NCI-H1092 (cell line): Measurements from ENCODE around the gene PHACTR3.

Experiments
- DNase-seq: peaks from one replicate; lab custom pipeline; 2025; lab: John Stamatoyannopoulos, UW

PHACTR3 gene

DNA sequence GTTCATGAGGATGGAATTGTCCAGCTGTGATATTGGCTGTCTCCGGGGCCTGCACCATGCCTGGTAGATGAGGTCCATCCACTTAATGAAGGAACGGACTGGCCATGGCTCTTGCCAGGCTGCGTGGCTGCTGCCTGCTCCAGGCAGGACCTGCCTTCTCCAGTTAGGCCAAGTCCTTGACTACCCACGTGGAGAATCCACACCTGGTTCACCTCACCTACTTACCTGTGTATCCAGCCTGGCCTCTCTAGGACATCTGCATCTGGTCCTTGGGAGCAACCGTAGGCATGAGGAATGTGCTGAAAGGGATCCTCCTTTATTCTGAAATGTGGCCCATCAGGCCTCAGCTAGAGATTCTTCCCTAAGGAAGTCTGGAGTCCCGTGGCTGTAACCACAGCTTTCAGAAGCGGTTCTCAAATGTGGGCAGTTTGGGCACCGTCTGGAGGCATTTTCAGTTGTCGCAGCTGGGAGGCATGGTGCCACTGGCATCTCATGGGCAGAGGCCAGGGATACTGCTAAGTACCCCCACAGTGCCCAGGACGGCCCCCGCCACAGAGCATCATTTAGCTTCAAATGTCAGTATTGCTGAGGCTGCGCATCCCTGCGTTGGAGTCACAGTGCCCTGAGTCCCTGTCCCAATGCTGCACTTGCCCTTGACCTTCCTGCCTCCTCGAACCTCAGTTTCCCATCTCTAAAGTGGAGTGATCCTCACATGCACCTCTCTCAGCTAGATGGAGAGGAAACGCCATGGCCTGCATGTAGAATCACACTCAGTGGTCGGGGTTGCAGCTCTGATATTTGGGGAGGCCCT is 67.5 kb downstream of the PHACTR3 start:
- DNase-seq = no peak

DNA sequence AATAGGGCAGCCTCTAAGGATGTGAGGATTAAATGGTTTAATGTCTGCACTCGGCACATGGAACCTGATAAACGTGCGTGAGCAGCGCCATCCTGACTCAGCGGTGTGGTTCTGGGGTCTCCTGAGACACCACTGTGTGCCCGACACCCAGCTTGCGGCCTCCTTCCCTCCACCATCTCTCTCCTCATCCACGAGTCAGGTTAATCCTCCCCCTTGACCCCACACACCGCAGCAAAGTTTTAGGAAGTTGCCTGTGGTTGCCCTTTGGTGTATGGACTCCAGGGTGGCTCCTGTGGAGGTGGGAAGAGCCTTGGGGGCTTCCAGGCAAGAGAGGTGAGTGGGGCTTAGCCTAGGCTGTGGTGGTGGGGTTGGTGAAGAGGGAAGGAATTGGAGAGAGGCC is 68.2 kb downstream of the PHACTR3 start:
- no peak for DNase-seq

DNA sequence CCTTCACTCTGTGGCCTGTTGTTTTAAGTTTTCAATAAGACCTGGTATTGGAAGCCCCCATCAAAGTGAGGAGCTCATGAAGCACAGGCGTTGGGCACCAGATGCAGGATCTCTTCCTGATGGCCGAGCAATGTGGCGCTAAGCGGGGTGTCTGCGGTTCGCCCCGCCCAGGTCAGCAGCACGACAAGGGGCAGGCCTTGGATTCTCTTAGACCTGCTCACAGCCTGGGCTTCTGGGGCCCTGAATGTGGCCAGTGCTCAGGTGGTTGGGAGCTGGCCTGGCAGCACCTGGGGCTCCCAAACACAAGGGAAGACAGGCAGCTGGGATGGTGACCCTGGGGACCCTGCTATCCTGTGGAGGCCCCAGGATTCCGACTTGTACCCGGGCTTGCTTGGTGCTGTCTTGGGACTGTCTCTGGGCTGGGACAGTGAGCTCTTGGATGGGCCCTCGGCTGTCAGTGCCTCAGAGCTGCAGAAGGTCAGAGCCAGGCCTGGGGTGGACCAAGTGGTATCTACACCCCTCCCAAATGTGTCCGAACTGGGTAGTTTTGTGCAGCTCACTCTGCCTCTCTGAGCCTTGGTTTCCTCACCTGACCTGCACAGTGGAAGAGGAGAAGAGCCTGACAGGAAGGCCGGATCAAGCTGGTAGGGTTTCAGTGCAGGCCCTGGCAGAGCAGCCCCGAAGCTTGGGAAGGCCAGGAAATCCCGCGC is 69.1 kb downstream of the PHACTR3 start:
- no peak for DNase-seq

GRCh38 chr20:59673998-59674445 is 69.7 kb downstream of the PHACTR3 start:
- no peak for DNase-seq

- no peak for DNase-seq
These were observed 71.9 kb downstream of the PHACTR3 start for GRCh38 chr20:59676126-59676850.

GRCh38 chr20:59676851-59677182 is 72.5 kb downstream of the PHACTR3 start:
- no peak for DNase-seq

DNA sequence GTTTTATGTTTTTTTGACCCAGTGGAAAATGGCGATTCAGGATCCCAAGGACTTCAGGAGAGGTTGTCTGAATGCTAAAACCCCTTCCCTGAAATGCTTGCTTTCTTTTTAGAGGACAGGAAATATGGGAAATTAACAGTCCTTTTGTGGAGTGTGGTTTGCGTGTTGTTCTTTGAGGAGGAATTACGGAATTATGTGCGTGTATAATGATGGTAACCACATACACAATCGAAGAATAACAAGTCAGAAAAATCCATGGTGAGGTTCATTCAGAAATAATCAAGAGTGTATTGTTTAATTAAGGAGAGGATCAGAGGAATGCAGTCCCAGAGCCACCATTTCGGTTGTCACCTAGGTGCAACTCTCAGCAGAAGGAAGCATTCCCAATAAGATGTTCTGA is 73.2 kb downstream of the PHACTR3 start:
- no peak for DNase-seq

GRCh38 chr20:59678288-59678687 is 73.9 kb downstream of the PHACTR3 start:
- DNase-seq = no peak

- DNase-seq = no peak
These were observed 74.6 kb downstream of the PHACTR3 start for GRCh38 chr20:59678951-59679350.

DNA sequence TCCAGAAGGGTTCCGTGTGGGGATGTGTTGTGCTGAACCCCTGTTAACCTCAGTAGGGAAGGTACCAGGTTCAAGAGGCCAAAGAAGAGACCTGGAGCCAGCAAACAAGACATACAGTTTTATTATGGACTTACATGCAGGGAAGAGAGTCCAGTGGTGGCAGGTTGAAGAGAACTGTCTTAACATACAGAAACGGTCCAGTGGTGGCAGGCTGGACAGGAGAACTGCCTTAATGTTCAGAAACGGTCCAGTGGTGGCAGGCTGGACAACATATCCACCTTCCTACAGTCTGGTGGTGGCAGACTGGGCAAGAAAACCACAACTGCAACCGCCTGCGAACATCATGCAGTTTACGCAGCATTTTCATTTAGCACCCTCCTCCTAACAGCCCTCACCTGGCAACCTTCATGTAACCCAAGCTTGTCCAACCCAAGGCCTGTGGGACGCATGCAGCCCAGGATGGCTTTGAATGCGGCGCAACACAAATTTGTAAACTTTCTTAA is 75.9 kb downstream of the PHACTR3 start:
- no peak for DNase-seq

DNA sequence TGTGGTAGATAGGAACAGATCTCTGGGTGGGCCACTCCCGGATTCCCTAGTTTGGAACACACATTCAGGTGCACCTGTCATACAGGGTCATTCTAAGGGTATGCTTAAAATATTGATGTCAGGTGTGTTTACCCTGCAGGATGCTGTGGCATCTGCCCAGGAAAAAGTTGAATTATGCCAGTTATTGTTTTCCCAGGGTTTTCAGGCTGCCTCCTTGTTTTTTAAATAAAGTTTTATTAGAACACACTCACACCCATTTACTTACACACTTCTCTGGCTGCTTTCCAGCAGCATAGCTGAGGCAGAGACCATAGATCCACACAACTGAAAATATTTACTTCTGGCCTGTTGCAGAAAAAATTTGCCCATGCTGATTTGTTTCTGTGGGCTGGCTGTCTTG is 76.5 kb downstream of the PHACTR3 start:
- no peak for DNase-seq

- DNase-seq = no peak
These were observed 78.3 kb downstream of the PHACTR3 start for GRCh38 chr20:59682603-59683002.

DNA sequence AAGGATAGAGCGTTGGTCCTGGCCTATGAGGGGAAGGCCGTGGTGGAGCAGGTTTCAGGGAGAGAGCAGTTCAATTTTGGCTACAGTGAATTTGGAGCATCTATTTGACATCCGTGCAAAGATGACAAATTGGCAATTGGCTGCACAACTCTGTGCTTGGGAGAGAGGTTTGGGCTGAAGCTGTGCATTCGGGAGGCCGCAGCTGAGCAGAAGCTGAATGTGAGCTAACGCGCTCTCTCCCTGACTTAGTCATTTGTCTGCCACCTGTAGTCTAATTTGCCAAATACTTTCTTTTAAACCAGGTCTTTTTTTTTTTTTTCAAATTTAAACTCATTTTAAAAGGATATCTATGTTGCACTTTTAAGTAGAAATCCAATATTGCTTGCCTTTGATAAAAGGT is 78.8 kb downstream of the PHACTR3 start:
- no peak for DNase-seq

DNA sequence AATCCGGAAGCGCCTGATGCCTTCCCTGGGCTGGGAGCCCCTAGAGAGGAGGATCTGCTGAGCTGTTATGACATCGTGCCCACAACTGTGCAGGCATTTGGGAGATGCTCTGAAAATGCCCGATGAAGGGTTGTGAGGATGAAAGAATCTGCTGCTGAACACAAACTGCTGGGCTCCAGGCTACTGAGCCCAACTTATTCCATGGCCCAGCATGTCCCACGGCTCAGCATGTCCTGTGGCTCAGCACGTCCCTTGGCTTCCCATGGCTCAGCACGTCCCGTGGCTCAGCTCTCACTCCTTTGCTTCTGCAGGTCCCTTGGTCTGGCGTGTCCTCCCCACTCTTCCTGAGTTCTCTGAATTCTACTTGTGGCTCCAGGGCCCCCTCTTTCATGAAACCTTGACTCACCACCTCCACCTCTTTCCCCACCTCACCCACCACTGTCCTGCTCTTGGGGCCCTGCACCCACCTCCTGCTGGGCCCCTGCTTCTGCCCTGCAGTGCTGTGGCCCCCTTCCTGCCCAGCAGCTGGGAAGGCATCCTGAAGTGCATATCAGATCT is 80.4 kb downstream of the PHACTR3 start:
- no peak for DNase-seq

DNA sequence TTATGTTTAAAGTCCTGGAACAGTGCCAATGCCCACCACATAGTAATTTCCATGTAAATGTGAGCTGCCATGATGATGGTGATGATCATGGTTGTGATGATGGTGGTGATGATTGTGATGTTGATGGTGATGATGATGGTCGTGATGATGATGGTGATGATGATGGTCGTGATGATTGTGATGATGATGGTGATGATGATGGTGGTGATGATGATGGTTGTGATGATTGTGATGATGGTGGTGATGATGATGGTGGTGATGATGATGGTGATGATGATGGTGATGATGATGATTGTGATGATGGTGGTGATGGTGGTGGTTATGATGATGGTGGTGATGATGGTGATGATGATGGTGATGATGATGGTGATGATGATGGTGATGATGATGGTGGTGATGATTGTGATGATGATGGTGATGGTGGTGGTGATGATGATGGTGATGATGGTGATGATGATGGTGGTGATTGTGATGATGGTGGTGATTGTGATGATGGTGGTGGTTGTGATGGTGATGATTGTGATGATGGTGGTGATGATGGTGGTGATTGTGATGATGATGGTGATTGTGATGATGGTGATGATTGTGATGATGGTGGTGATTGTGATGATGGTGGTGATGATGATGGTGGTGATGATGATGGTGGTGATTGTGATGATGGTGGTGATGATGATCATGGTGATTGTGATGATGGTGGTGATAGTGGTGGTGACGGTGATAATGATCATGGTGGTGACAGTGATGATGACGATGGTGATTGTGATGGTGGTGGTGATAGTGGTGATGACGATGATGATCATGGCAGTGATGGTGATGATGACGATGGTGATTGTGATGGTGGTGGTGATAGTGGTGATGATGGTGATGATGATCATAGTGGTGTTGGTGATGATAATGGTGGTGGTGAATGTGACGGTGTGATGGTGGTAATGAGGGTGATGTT is 82.3 kb downstream of the PHACTR3 start:
- DNase-seq = no peak

- DNase-seq = no peak
These were observed 84.0 kb downstream of the PHACTR3 start for GRCh38 chr20:59688356-59688755.

GRCh38 chr20:59688999-59689398 is 84.7 kb downstream of the PHACTR3 start:
- DNase-seq = no peak

- DNase-seq = no peak
These were observed 85.8 kb downstream of the PHACTR3 start for GRCh38 chr20:59690101-59690500.

- no peak for DNase-seq
These were observed 86.6 kb downstream of the PHACTR3 start for GRCh38 chr20:59690976-59691375.

DNA sequence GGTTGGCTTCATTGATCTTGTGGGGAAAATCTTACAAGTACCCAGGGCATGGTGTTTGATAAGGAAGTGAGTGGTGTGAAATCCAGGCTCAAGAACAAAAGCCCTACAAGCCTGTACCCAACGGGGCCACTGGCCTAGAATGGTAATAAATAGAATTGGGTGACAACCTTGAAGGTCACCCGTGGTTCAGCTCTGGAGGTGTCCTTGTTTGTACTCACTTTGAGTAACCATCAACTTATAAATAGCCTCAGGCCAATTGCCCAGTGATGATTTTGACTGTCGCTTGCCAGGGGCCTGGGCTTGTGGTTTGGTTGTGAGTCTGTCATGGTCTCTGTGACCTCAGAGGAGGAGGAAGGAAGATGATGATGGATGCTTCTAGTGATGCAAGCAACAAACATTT is 87.8 kb downstream of the PHACTR3 start:
- no peak for DNase-seq

GRCh38 chr20:59693587-59693986 is 89.2 kb downstream of the PHACTR3 start:
- DNase-seq = no peak
